BE2C (cell line): Measurements from ENCODE around the gene MAP3K5.
A peak's percentile ranks its signal among the peaks of the same experiment; 100 is the strongest.

ENCODE experiments used
- DNase-seq: peaks from one replicate; pipeline ENCODE4 v3.0.0-alpha.2; 2020
- H3K27me3 ChIP-seq: fragments of 250-450 bp; sonication (Bioruptor Pico); 2 replicates; pipeline ENCODE4 v1.5.1; 2020; ENCODE audit warnings: mild to moderate bottlenecking
- H3K36me3 ChIP-seq: fragments of 250-450 bp; sonication (Bioruptor Pico); 2 replicates; pipeline ENCODE4 v1.5.1; 2020; ENCODE audit warnings: mild to moderate bottlenecking
- H3K4me1 ChIP-seq: fragments of 250-450 bp; sonication (Bioruptor Pico); 2 replicates; pipeline ENCODE4 v1.5.1; 2020
- H3K4me3 ChIP-seq: 2 replicates; pipeline ENCODE4 v1.5.1; 2011; ENCODE audit warnings: low read depth, low read length
- H3K9me3 ChIP-seq: fragments of 250-450 bp; sonication (Bioruptor Pico); 2 replicates; pipeline ENCODE4 v1.5.1; 2020
- TF ChIP-seq, protein P1 (sequence below): IDR thresholded peaks from 2 replicates; pipeline ENCODE4 v1.5.1; 2012; ENCODE audit warnings: mild to moderate bottlenecking, low read depth, low read length

Gene MAP3K5

DNA sequence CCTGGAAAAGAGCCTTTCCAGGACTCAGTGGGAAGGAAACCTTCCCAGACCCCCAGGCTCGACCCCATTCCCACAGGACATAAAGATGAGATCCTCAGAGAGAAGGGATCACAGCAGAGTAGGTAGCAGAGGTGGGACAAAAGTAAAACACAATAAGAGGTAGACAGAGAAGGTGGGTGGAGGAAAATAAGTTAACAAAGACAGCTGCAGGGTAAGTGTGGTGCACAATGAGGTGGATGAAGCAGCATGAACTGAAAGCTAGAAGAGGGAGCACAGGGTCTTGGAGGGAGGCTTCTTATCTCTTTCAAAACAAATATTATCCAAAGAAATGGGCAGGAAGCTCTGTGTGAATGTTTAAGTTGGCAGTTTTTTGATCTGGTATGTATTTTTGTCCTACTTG lies 228.1 kb downstream of the MAP3K5 start:
- H3K27me3 ChIP-seq: no peaks in the 10 kb centered on the region
- H3K4me3 ChIP-seq: no peak overlapping the region
- H3K4me1 ChIP-seq: peaks cover 11% of the 10 kb centered on the region
- TF ChIP-seq, protein P1, sequence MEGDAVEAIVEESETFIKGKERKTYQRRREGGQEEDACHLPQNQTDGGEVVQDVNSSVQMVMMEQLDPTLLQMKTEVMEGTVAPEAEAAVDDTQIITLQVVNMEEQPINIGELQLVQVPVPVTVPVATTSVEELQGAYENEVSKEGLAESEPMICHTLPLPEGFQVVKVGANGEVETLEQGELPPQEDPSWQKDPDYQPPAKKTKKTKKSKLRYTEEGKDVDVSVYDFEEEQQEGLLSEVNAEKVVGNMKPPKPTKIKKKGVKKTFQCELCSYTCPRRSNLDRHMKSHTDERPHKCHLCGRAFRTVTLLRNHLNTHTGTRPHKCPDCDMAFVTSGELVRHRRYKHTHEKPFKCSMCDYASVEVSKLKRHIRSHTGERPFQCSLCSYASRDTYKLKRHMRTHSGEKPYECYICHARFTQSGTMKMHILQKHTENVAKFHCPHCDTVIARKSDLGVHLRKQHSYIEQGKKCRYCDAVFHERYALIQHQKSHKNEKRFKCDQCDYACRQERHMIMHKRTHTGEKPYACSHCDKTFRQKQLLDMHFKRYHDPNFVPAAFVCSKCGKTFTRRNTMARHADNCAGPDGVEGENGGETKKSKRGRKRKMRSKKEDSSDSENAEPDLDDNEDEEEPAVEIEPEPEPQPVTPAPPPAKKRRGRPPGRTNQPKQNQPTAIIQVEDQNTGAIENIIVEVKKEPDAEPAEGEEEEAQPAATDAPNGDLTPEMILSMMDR: no peak
- no peaks in the 10 kb centered on the region for H3K9me3 ChIP-seq
- no peak for DNase-seq
- H3K36me3 ChIP-seq: no peaks in the 10 kb centered on the region; the same call in 1 of the 2 replicates

DNA sequence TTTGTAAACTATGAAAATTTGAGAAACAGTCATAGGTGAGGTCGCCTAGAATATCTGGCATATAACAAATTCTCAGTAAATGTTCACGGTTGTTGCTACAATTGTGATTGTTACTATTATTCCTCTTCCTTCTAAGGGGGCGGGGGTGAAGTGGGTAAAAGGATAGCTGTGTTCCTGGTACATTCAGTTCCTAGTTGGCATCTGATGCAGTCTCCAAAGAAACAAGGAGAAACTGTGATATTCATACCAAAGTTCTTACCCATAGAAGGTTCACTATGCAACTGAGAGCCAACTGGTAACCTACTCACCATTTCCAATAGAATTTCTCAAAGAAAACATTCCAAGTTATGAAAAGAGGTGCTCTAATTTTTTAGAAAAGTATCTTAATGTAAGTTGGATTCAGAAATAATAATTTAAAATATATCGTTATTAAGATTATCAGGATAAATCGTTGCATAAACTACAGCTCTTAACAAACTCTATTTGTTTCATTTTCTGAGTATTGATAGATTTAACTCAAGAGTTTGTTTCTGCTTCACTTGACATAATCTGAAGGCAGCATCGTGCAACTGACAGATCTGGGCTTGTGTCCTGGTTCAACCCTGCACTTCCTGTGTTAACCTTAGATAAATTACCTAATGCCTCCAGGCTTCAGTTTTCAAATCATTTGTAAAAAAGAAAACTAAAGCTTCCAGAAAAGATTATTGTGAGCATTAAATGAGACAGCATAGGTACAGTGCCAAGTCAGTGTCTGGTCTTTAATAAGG lies 228.7 kb downstream of the MAP3K5 start:
- Histone ChIP-seq H3K4me3 (no peak overlapping the region), H3K27me3 (no peaks in the 10 kb centered on the region), H3K9me3 (no peaks in the 10 kb centered on the region), H3K36me3 (no peaks in the 10 kb centered on the region; the same call in 1 of the 2 replicates), H3K4me1 (peaks cover 11% of the 10 kb centered on the region)
- TF ChIP-seq, protein P1: no peak
- no peak for DNase-seq

DNA sequence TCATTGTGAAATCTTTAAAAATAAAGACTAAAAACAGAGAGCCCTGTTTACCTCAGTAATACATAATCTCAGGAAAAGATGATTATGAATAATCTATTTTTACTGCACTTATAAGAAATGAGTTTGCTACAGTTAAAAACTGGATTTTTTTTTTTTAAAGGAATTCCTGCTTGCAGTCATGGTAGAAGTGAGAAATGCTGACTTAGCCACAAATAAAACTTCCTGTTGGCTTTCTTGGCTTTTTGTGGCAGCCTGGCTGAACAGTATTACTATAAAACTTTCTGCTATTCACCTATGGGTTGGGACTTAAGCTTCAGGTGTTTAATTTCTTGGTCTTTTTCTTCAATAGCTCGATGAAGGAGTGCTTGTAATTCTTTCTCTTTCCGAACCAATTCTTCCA lies 230.1 kb downstream of the MAP3K5 start:
- H3K9me3 ChIP-seq: no peaks in the 10 kb centered on the region
- DNase-seq: no peak
- TF ChIP-seq, protein P1: no peak
- no peaks in the 10 kb centered on the region; the same call in 1 of the 2 replicates for H3K36me3 ChIP-seq
- H3K4me1 ChIP-seq: peaks cover 6% of the 10 kb centered on the region
- H3K4me3 ChIP-seq: no peak overlapping the region
- no peaks in the 10 kb centered on the region for H3K27me3 ChIP-seq

DNA sequence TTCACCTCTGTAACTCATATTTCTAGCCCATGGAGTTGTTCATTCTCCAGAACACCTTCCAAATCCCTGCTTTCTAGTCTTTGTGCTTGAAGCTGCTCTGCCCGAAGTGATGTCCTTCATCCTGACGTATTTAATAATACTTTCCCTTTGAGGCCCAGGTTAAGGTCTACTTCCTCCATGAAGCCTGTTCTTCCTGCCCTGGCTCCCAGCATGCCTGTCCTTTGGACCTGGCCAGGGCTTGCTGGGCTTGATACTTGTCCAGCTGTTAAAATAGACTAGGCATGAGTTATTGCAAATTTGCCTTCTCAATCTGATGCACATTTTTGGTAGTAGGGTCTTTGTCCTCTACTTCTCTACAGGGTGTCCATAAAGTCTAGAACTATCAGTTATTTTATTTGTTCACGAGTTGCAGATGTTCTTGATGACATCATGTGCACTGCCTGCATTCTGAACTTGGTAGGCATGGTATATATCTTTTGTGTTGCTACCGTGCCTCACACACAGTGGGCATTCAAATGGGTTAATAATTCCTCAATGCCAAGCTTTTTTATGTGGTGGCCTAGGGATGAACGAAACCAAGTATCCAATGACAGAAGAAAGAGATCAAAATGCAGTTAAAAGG lies 239.0 kb downstream of the MAP3K5 start:
- H3K27me3 ChIP-seq: no peaks in the 10 kb centered on the region

DNA sequence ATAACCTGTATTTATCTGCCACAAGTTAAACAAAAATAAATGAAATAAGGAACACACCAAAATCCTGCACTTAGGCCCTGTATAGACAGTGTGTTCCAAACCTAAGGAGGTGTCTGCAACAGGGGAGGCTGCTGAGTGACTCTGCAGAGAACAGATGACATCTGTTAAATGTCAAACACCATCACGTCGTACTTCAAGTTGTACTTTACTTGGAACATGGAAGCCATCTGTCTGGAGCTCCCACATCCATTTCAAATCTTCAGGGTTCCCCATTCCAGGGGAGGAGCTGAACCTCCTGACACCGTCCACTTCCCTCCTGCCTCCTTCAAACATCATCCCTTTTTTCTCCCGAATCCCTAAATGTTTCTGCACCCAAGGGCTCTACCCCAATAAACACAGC lies 240.2 kb downstream of the MAP3K5 start:
- Histone ChIP-seq H3K27me3 (no peaks in the 10 kb centered on the region), H3K36me3 (no peaks in the 10 kb centered on the region), H3K9me3 (no peaks in the 10 kb centered on the region), H3K4me3 (no peak overlapping the region), H3K4me1 (peaks cover 18% of the 10 kb centered on the region)
- peak; percentile 33 for DNase-seq
- TF ChIP-seq, protein P1: no peak

More for the DNA sequence above, 239.0 kb downstream of the MAP3K5 start:
- Histone ChIP-seq H3K4me3 (no peak overlapping the region), H3K4me1 (peaks cover 16% of the 10 kb centered on the region), H3K36me3 (no peaks in the 10 kb centered on the region), H3K9me3 (no peaks in the 10 kb centered on the region)
- no peak for DNase-seq
- TF ChIP-seq, protein P1: no peak

DNA sequence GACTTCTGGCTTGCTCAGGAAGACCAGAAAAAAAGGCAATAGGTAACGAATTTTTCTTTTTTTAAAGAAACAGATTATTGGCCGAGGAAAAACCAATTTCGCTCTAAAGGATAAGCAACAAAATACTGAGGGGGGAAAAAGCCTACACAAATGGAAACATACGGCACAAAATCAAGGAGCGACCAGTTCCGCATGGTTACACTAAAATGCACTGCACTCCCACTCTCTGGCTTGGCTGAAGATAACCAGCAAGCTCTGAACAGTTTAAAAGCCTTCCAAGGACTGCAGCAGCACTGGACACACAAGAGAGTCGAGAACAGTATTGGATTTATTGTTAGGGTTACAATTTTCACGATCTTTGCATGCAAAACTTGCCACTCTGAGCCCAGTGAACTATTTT lies 241.2 kb downstream of the MAP3K5 start:
- H3K9me3 ChIP-seq: no peaks in the 10 kb centered on the region
- H3K4me1 ChIP-seq: peaks cover 21% of the 10 kb centered on the region
- peak; percentile 57 for DNase-seq
- TF ChIP-seq, protein P1: no peak
- no peaks in the 10 kb centered on the region for H3K36me3 ChIP-seq
- H3K27me3 ChIP-seq: no peaks in the 10 kb centered on the region
- peak overlapping the region; percentile 76 for H3K4me3 ChIP-seq
